Activated CD4-positive, alpha-beta T cell treated with anti-CD3 and anti-CD28 coated beads for 1 hour (primary cell): ENCODE measurements around the gene TOR1AIP2.
"Not testable (repeated sequence)": the region's sequence is repeated elsewhere in the genome, so short reads cannot be mapped to it uniquely, and the experiment has no call there.

Experiments used
- DNase-seq: peaks from one replicate; pipeline ENCODE4 v3.0.0-alpha.2; 2020

TOR1AIP2 gene

DNA sequence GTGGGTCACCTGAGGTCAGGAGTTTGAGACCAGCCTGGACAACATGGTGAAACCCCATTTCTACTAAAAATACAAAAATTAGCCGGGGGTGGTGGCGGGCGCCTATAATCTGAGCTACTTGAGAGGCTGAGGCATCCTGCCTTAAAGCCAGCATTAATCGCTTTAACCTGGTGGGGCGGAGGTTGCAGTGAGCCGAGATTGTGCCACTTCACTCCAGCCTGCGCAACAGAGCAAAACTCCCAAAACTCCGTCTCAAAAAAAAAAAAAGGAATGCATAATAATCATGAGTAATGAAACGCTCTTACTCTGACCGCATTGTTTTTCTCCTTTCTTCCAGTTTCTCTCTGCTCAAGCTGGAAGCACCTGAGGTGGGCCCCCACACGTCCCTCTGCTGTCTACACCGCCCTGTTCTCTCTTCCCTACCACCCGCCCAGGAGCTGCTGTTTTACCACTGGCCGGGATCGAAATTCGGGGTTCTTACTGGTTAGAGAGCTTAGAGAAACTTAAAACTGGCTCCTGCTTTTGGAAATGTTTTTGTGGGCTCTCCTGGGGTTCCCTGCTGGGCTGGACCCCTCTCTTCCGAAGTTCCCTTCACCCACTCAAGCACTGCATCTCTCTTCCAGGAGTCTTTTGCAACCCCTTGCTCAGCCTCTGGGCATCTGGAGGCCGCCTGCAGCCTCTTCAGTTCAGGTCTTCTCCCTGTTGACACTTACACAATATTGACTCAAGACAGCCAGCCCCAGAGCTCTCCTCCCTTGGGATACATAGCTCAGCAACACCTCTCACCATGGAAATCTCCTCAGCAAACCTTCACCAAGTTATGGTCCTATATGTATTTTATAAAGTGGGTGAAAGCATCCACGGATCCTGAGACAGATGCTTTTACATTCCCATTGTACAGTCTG lies 72.1 kb downstream of the TOR1AIP2 start:
- no peak for DNase-seq

DNA sequence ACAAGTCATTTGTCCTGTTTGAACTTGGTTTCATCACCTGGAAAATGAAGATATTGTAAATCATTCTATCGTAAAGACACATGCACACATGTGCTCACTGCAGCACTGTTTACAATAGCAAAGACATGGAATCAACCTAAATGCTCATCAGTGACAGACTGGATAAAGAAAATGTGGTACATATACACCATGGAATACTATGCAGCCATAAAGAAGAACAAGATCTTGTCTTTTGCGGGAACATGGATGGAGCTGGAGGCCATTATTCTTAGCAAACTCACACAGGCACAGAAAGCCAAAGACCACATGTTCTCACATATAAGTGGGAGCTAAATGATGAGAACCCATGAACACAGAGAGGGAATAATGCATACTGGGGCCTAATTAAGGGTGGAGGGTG lies 73.2 kb downstream of the TOR1AIP2 start:
- DNase-seq = not testable (repeated sequence)

DNA sequence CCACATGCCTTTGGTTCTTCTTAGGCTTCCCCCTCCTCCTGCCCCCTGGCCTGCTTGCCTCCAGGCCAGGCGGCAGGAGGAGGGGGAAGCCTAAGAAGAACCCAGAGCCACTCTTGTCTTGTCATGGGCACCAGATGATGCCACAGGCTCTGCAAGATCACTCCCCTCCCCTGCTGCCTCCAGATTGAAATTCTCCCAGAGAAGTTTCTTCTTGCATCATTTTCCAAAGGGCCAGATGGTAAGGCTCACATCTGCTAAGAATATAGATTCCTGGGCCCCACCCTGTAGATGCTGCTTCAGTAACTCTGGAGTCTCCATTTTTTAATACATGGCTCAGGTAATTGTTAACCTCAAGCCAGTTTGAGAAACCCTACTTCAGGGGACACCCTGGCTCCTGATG lies 73.7 kb downstream of the TOR1AIP2 start:
- no peak for DNase-seq

DNA sequence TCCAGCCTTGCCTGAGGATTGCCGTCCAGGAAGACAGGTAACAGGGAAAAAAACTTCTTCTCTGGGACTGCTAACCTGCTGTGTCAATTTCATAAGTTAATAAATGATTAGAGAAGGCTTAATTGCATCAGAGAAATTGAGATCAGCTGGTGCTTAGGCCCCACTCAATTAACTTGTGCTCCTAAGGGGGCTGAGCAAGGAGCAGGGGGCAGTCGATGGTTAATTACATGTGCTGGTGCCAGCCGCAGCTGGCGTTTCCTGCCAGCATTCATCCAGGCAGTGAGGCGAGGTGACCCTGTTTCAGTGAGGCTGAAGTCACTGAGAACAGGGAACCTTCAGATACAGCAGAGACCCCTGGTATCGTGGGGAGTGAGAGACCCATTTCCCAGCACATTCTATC lies 74.5 kb downstream of the TOR1AIP2 start:
- no peak for DNase-seq

GRCh38 chr1:179800481-179800880 lies 77.1 kb downstream of the TOR1AIP2 start:
- no peak for DNase-seq

DNA sequence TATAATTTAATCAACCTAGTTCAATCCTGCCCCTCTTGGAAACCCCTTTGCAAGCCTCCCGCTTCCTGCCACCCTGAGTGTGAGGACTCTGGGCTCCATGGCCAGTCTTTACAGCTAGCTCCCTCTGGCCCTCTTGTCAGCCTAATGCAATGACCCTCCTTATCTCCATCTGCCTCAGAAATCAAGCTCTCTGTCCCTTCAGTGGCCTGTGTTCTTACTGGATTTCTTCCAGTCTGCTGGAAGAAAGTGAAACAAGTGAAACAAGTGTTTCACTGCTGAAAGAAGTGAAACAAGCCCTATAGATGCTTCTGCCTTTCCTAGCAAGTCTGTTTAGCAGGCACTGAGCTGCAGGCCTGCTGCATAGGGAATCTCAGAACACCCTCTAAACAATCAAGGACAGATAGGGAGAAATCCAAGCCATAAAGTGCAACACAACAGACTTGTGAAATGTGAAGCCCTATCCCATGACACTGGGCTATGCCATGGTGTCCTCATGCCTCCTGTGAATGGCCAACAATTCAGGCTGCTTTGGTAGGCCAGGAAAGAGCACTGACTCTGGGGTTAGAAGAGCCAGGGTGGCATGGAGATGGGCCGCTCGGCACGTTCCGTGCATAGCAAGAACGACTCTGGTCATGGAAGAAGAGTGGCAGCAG lies 78.6 kb downstream of the TOR1AIP2 start:
- no peak for DNase-seq

DNA sequence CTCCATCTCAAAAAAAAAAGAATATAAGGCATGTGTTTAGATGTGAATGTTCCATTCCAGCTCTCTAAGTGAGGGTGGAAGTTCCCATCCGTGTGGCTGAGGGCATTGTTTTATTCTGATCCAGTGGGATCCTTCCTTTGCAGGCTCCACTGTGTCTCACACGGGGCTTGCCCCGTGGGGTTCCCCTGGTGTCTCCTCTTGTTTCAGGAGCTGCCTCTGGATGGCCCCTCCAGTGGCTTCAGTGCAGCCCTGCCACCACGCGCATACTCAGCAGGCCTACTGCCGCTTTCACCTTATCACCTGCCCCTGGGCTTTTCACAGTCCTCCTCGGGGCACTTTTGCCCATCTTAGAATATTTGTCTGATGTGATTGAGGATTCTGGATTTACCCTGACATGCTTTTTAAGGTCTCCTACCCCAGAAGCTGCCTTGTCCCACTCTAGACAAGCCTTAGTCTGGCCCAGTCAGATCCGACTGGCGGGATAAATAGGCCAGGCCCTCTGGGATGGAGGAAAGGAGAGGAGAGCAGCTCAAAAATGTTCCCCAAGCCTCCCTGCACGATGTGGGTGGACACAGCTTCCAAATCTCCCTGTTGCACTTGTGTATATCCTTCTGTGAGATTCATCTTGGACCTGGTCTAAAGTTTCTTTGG lies 79.3 kb downstream of the TOR1AIP2 start:
- no peak for DNase-seq

DNA sequence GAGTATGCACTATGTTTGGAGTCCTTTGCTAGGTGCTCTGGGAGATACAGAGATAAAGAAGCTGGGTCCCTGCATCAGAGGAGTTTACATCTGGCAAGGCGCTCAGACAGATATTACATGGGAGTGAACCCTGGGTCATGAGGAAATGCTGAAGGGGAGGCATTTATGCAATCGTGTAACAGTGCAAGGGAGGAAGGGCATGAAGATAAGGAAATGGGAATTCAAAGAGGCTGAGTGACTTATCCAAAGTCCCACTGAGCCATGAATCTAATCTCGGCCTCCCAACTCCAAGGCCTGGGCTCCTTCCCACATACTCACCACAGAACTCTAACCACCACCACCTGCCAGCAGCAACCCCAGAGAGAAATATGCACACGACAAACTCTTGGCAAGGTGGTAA lies 82.9 kb downstream of the TOR1AIP2 start:
- no peak for DNase-seq

DNA sequence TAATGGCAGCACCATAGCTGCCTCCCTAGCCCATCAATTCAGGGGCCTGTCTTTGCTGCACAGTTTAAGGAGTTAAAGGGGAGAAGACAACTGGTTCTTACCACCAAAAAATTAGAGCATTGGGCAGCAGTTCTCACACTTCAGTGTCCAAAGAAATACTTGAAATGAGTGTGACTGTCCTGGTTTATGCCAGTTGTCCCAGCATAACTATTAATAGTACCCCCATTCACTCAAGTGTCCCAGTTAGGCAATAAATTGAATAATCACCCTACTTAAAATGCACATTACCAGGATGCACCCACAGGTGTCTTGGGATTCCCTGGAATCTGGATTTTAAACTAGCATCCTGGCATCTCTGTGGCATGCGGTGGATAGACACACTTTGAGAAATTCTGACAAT lies 83.5 kb downstream of the TOR1AIP2 start:
- no peak for DNase-seq

DNA sequence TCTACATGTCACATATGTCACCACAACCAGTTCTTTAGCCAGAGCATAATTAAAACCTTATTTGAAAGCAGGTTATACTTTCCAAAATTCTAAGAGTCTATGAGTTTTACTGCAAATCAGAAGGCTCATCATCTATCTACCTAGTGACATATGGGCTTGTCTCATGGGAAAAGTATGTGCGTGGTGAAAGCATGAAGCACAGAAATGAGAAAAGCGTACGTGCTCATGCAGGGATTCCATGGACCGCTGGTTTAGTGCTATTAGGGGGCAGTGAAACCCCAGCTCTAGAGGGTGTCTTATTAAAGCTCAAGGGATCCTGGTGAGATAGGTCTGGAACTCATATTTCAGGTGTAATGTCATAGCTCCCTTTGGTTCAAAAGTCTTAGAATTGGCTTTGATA lies 84.3 kb downstream of the TOR1AIP2 start:
- no peak for DNase-seq
